C4-2B (cell line): ENCODE results near the gene TUBB.

ENCODE experiments used
- ZFX ChIP-seq: fragments of 450-650 bp; IDR thresholded peaks from 2 replicates; pipeline ENCODE4 v1.6.1; 2017
- TF ChIP-seq, protein P1 (sequence below): fragments of 450-650 bp; conservative IDR thresholded peaks from 2 replicates; pipeline ENCODE4 v1.5.1; 2017; ENCODE audit warnings: mild to moderate bottlenecking

DNA sequence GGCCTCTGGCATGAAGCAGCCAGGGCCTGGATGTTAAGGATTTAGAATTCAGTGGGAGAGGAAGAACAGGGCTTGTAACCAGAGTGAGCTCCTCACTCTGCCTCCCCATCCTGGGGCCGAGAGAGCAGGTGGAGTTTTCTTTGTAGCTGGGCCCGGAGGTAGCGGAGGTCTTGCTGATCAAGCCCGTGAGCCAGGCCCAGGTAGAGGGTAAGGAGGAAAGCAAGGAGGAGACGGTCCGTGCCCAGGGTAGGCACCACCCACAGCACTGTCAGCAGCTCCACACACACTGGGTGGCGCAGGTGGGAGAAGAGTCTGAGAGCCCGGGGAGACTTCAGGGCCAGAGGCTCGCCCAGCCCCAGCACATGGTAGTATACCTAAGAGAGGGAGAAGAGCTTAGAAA is 31.6 kb upstream of the TUBB start:
- TF ChIP-seq, protein P1, sequence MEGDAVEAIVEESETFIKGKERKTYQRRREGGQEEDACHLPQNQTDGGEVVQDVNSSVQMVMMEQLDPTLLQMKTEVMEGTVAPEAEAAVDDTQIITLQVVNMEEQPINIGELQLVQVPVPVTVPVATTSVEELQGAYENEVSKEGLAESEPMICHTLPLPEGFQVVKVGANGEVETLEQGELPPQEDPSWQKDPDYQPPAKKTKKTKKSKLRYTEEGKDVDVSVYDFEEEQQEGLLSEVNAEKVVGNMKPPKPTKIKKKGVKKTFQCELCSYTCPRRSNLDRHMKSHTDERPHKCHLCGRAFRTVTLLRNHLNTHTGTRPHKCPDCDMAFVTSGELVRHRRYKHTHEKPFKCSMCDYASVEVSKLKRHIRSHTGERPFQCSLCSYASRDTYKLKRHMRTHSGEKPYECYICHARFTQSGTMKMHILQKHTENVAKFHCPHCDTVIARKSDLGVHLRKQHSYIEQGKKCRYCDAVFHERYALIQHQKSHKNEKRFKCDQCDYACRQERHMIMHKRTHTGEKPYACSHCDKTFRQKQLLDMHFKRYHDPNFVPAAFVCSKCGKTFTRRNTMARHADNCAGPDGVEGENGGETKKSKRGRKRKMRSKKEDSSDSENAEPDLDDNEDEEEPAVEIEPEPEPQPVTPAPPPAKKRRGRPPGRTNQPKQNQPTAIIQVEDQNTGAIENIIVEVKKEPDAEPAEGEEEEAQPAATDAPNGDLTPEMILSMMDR = no peak
- no peak for TF ChIP-seq ZFX
